ENCODE measurements around the gene CMTM6. TPM values are rescaled to one million over a fixed set of nuclear protein-coding genes. Genes with fewer than 3 reads are reported as not detected.

CMTM6 gene
- total and polyA plus RNA-seq, 2 of the 13 experiments (the other 11 are each of a cell fraction or from before 2014, with no cell fraction given), result 25.6 to 55.7 TPM

DNA sequence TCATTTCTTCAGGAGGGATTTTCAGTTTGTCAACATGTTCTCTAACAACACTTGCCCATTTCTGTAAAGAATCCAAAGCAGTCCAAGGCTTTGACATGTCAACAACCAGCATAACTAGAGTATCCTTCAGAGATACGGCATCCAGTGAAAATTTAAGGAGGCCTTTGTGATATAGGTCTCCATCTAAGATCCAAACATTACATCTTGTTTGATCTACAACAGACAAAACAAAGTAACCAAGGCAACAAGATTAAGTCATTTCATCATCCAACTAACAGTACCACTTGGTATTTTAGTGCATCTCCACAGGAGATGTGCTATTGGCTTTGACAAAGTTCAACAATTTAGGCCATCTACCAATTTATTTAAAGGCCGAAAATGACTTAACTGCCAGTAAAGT, 42.2 kb upstream of the CMTM6 start:
- TF ChIP-seq PCBP1 (IDR thresholded peaks at IDR 0.05; ENCODE audit: borderline replicate concordance, low read depth, low read length) (no peak), ZMYM2 (CRISPR knock-in tag; IDR thresholded peaks at IDR 0.05) (no peak), ZNF761 (CRISPR knock-in tag; conservative IDR thresholded peaks at IDR 0.05) (no peak), RAD21 (CRISPR knock-in tag; IDR thresholded peaks at IDR 0.05) (no peak), ZNF746 (CRISPR knock-in tag; IDR thresholded peaks at IDR 0.05) (no peak), FOXP1 (IDR thresholded peaks at IDR 0.05) (no peak), FOXP1 (CRISPR knock-in tag; IDR thresholded peaks at IDR 0.05) (no peak), MBNL3 (CRISPR knock-in tag; conservative IDR thresholded peaks at IDR 0.05) (no peak), POLR2A (IDR thresholded peaks at IDR 0.05; ENCODE audit: insufficient read depth in 1 of 2, low read depth in 2 of 2, low read length in 2 of 2) (no peak), ZNF589 (CRISPR knock-in tag; conservative IDR thresholded peaks at IDR 0.05) (no peak)
- no peaks in the 10 kb centered on the region for H3K27me3 ChIP-seq (ENCODE audit: control insufficient read depth in 1 of 2, insufficient read depth in 2 of 2, low read length in 2 of 2)
- H3K27ac ChIP-seq (ENCODE audit: extremely low read length, insufficient read depth, low read length), result no peak overlapping the region
- DNase-seq (ENCODE audit: low spot score) (no peak), FAIRE-seq (no peak), ATAC-seq (no peak)
- H3K9ac ChIP-seq (ENCODE audit: insufficient read depth, low read depth, low read length), result no peak overlapping the region
- H3K4me3 ChIP-seq (replicated peaks in 1 of 3; ENCODE audit: insufficient read depth in 1 of 3, low read depth in 2 of 3, low read length in 3 of 3), result no peak overlapping the region
- H3K9me3 ChIP-seq (ENCODE audit: low read length), result no peaks in the 10 kb centered on the region
- no TSS peak for BruUV-seq (replicated peaks)
- H4K20me1 ChIP-seq (ENCODE audit: insufficient read depth, low read length), result no peaks in the 10 kb centered on the region
- H3K36me3 ChIP-seq (replicated peaks in 1 of 2; ENCODE audit: control insufficient read depth in 1 of 2, insufficient read depth in 2 of 2, low read length in 2 of 2), result peaks cover 0 to 10% of the 10 kb centered on the region in 2 experiments; a peak in 2 of 5 replicates
- in situ Hi-C loops (cut with HindIII; ENCODE audit: extremely low pct_ligation_motif_present, low pct_unique_long_range_greater_than_20kb) (no loop called here), intact Hi-C loops (cut with micrococcal nuclease; ENCODE audit: unreplicated experiment) (no loop called here)
- no peaks in the 10 kb centered on the region for H3K4me1 ChIP-seq (ENCODE audit: insufficient read depth, low read length)
- CTCF ChIA-PET (ENCODE audit: low intra/inter-chr PET ratio, low total read pairs), result no interaction called here
- H3K79me2 ChIP-seq (ENCODE audit: insufficient read depth, low read length), result peaks cover 30% of the 10 kb centered on the region
- H3K4me2 ChIP-seq (ENCODE audit: low read depth, low read length), result no peak overlapping the region
- 100% methylated on average over 2 of the region's 2 CpGs for WGBS (ENCODE audit: low lambda C conversion rate)
- no peak overlapping the region for H2AFZ ChIP-seq (ENCODE audit: low read length)
- POLR2A ChIA-PET, result no interaction called here

DNA sequence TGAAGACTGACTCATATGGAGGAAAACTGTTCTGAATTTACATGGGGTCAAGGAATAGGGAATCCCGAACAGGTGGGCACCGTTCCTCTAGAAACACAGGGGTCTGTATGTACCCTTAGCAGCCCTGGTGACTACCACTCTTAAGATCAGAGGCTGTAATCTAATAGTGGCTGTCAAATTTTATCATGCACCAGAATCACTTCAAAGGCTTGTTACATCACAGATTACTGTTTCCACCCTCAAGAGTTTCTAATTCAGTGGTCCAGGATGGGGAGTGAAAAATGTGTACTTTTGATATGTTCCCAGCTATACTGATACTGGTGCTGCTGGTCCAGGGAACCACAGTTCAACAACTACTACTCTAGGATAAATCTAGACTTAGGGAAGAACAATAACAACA, 40.2 kb upstream of the CMTM6 start:
- no peaks in the 10 kb centered on the region for H4K20me1 ChIP-seq (ENCODE audit: insufficient read depth, low read length)
- H3K4me1 ChIP-seq (ENCODE audit: insufficient read depth, low read length), result no peaks in the 10 kb centered on the region
- H3K36me3 ChIP-seq (replicated peaks in 1 of 2; ENCODE audit: control insufficient read depth in 1 of 2, insufficient read depth in 2 of 2, low read length in 2 of 2), result peaks cover 0 to 10% of the 10 kb centered on the region in 2 experiments; a peak in 2 of 5 replicates
- no TSS peak for BruUV-seq (replicated peaks)
- ATAC-seq (no peak), DNase-seq (ENCODE audit: low spot score) (no peak), FAIRE-seq (no peak)
- ChIA-PET POLR2A (no interaction called here), CTCF (ENCODE audit: low intra/inter-chr PET ratio, low total read pairs) (no interaction called here)
- H3K79me2 ChIP-seq (ENCODE audit: insufficient read depth, low read length), result peaks cover 12% of the 10 kb centered on the region
- no peak overlapping the region for H3K27ac ChIP-seq (ENCODE audit: extremely low read length, insufficient read depth, low read length)
- no peak overlapping the region for H3K4me2 ChIP-seq (ENCODE audit: low read depth, low read length)
- no peak overlapping the region for H2AFZ ChIP-seq (ENCODE audit: low read length)
- in situ Hi-C loops (cut with HindIII; ENCODE audit: extremely low pct_ligation_motif_present, low pct_unique_long_range_greater_than_20kb) (no loop called here), intact Hi-C loops (cut with micrococcal nuclease; ENCODE audit: unreplicated experiment) (no loop called here)
- no peaks in the 10 kb centered on the region for H3K9me3 ChIP-seq (ENCODE audit: low read length)
- no peaks in the 10 kb centered on the region for H3K27me3 ChIP-seq (ENCODE audit: control insufficient read depth in 1 of 2, insufficient read depth in 2 of 2, low read length in 2 of 2)
- no peak overlapping the region for H3K4me3 ChIP-seq (replicated peaks in 1 of 3; ENCODE audit: insufficient read depth in 1 of 3, low read depth in 2 of 3, low read length in 3 of 3)
- 96% methylated on average over 2 of the region's 2 CpGs for WGBS (ENCODE audit: low lambda C conversion rate)
- no peak overlapping the region for H3K9ac ChIP-seq (ENCODE audit: insufficient read depth, low read depth, low read length)
- TF ChIP-seq NFE2 (CRISPR knock-in tag; IDR thresholded peaks at IDR 0.05) (no peak), ZNF678 (CRISPR knock-in tag; IDR thresholded peaks at IDR 0.05) (no peak), SAP130 (CRISPR knock-in tag; IDR thresholded peaks at IDR 0.05; ENCODE audit: low read depth) (no peak), NCOA2 (CRISPR knock-in tag; IDR thresholded peaks at IDR 0.05) (no peak), ZNF766 (CRISPR knock-in tag; IDR thresholded peaks at IDR 0.05; ENCODE audit: borderline replicate concordance) (no peak), ZNF550 (CRISPR knock-in tag; IDR thresholded peaks at IDR 0.05; ENCODE audit: borderline replicate concordance) (no peak), SRSF4 (IDR thresholded peaks at IDR 0.05; ENCODE audit: low read depth, low read length, poor library complexity, severe bottlenecking) (no peak), NFRKB (IDR thresholded peaks at IDR 0.05) (no peak)
- TF ChIP-seq, protein P1, sequence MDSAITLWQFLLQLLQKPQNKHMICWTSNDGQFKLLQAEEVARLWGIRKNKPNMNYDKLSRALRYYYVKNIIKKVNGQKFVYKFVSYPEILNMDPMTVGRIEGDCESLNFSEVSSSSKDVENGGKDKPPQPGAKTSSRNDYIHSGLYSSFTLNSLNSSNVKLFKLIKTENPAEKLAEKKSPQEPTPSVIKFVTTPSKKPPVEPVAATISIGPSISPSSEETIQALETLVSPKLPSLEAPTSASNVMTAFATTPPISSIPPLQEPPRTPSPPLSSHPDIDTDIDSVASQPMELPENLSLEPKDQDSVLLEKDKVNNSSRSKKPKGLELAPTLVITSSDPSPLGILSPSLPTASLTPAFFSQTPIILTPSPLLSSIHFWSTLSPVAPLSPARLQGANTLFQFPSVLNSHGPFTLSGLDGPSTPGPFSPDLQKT (CRISPR knock-in tag; IDR thresholded peaks at IDR 0.05; ENCODE audit: borderline replicate concordance), result no peak
- TF ChIP-seq, protein P2, sequence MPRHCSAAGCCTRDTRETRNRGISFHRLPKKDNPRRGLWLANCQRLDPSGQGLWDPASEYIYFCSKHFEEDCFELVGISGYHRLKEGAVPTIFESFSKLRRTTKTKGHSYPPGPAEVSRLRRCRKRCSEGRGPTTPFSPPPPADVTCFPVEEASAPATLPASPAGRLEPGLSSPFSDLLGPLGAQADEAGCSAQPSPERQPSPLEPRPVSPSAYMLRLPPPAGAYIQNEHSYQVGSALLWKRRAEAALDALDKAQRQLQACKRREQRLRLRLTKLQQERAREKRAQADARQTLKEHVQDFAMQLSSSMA (CRISPR knock-in tag; IDR thresholded peaks at IDR 0.05), result no peak
- TF ChIP-seq, protein P3, sequence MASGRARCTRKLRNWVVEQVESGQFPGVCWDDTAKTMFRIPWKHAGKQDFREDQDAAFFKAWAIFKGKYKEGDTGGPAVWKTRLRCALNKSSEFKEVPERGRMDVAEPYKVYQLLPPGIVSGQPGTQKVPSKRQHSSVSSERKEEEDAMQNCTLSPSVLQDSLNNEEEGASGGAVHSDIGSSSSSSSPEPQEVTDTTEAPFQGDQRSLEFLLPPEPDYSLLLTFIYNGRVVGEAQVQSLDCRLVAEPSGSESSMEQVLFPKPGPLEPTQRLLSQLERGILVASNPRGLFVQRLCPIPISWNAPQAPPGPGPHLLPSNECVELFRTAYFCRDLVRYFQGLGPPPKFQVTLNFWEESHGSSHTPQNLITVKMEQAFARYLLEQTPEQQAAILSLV (CRISPR knock-in tag; IDR thresholded peaks at IDR 0.05; ENCODE audit: borderline replicate concordance), result no peak
